ENCODE results near the gene TRIO. TPM values are rescaled to one million over a fixed set of nuclear protein-coding genes. Genes with fewer than 3 reads are reported as not detected.

The TRIO gene
- total and polyA plus RNA-seq, 2 experiments from 2014 or later, result 18.5 to 78.2 TPM

- Histone ChIP-seq H3K9me2 (replicated peaks; ENCODE audit: insufficient read depth) (no peaks in the 10 kb centered on the region), H4K20me1 (ENCODE audit: insufficient read depth, poor library complexity, severe bottlenecking) (peaks cover 82% of the 10 kb centered on the region), H3K9me3 (ENCODE audit: low read depth) (no peaks in the 10 kb centered on the region), H3K27ac (no peak overlapping the region), H2AFZ (no peak overlapping the region), H3K4me3 (no peak overlapping the region), H3K4me1 (ENCODE audit: insufficient read depth) (no peaks in the 10 kb centered on the region), H3K36me3 (replicated peaks; ENCODE audit: insufficient read depth, low read depth) (no peaks in the 10 kb centered on the region), H3K27me3 (no peaks in the 10 kb centered on the region), H3K79me2 (peaks cover 97% of the 10 kb centered on the region), H3K4me2 (no peak overlapping the region)
- DNase-seq (ENCODE audit: low spot score), result no peak
- 87% methylated on average over 9 of the region's 9 CpGs for WGBS (ENCODE audit: low lambda C conversion rate, missing lambda C conversion rate)
- TF ChIP-seq EZH2 (IDR thresholded peaks at IDR 0.05; ENCODE audit: borderline replicate concordance) (no peak), CTCF (IDR thresholded peaks at IDR 0.05; ENCODE audit: poor library complexity) (no peak), EZH2phosphoT487 (IDR thresholded peaks at IDR 0.05; ENCODE audit: low read depth, severe bottlenecking, unreplicated experiment) (no peak)
Observed at GRCh38 chr5:14246350-14247053, 103.4 kb downstream of the TRIO start.

- TF ChIP-seq EZH2phosphoT487 (IDR thresholded peaks at IDR 0.05; ENCODE audit: low read depth, severe bottlenecking, unreplicated experiment) (no peak), CTCF (IDR thresholded peaks at IDR 0.05; ENCODE audit: poor library complexity) (no peak), EZH2 (IDR thresholded peaks at IDR 0.05; ENCODE audit: borderline replicate concordance) (no peak)
- no peaks in the 10 kb centered on the region for H3K4me1 ChIP-seq (ENCODE audit: insufficient read depth)
Observed at GRCh38 chr5:14247054-14247386, 103.9 kb downstream of the TRIO start.

GRCh38 chr5:14249258-14250082, 106.3 kb downstream of the TRIO start:
- Histone ChIP-seq H3K4me2 (peak overlapping the region; percentile 58), H3K27me3 (no peaks in the 10 kb centered on the region), H3K36me3 (replicated peaks; ENCODE audit: insufficient read depth, low read depth) (no peaks in the 10 kb centered on the region), H2AFZ (no peak overlapping the region), H4K20me1 (ENCODE audit: insufficient read depth, poor library complexity, severe bottlenecking) (peaks cover 73% of the 10 kb centered on the region), H3K79me2 (peaks cover 97% of the 10 kb centered on the region), H3K9me3 (ENCODE audit: low read depth) (no peaks in the 10 kb centered on the region), H3K4me1 (ENCODE audit: insufficient read depth) (no peaks in the 10 kb centered on the region), H3K27ac (no peak overlapping the region), H3K9me2 (replicated peaks; ENCODE audit: insufficient read depth) (no peaks in the 10 kb centered on the region), H3K4me3 (no peak overlapping the region)
- WGBS (ENCODE audit: low lambda C conversion rate, missing lambda C conversion rate), result 89% methylated on average over 6 of the region's 6 CpGs
- DNase-seq (ENCODE audit: low spot score), result no peak
- no peak for TF ChIP-seq EZH2phosphoT487 (IDR thresholded peaks at IDR 0.05; ENCODE audit: low read depth, severe bottlenecking, unreplicated experiment)
- no peak for TF ChIP-seq CTCF (IDR thresholded peaks at IDR 0.05; ENCODE audit: poor library complexity)
- TF ChIP-seq EZH2 (IDR thresholded peaks at IDR 0.05; ENCODE audit: borderline replicate concordance), result no peak

More at GRCh38 chr5:14247054-14247386, 103.9 kb downstream of the TRIO start:
- WGBS (ENCODE audit: low lambda C conversion rate, missing lambda C conversion rate), result 49% methylated on average over 4 of the region's 4 CpGs
- DNase-seq (ENCODE audit: low spot score), result no peak
- Histone ChIP-seq H3K27ac (no peak overlapping the region), H3K36me3 (replicated peaks; ENCODE audit: insufficient read depth, low read depth) (no peaks in the 10 kb centered on the region), H4K20me1 (ENCODE audit: insufficient read depth, poor library complexity, severe bottlenecking) (peaks cover 84% of the 10 kb centered on the region), H2AFZ (no peak overlapping the region), H3K79me2 (peaks cover 97% of the 10 kb centered on the region), H3K27me3 (no peaks in the 10 kb centered on the region), H3K9me2 (replicated peaks; ENCODE audit: insufficient read depth) (no peaks in the 10 kb centered on the region), H3K9me3 (ENCODE audit: low read depth) (no peaks in the 10 kb centered on the region), H3K4me3 (no peak overlapping the region), H3K4me2 (no peak overlapping the region)
